GM18517 (cell line): ENCODE measurements around the gene ANKRD36.
"Not testable (repeated sequence)": the region's sequence is repeated elsewhere in the genome, so short reads cannot be mapped to it uniquely, and the experiment has no call there.

Source experiments
- ATAC-seq: cut with Tn5 transposase; IDR thresholded peaks from one replicate; pipeline ENCODE4 v1.9.1; 2021; ENCODE audit warnings: mild to moderate bottlenecking, moderate library complexity; ENCODE audit not compliant: unreplicated experiment

The ANKRD36 gene

GRCh38 chr2:97268075-97268591 is 155.2 kb downstream of the ANKRD36 start:
- not testable (repeated sequence) for ATAC-seq

- ATAC-seq, result not testable (repeated sequence)
Measured at GRCh38 chr2:97276232-97276798, 163.4 kb downstream of the ANKRD36 start.

- not testable (repeated sequence) for ATAC-seq
Measured at GRCh38 chr2:97285187-97285586, 172.2 kb downstream of the ANKRD36 start.

- not testable (repeated sequence) for ATAC-seq
Measured at GRCh38 chr2:97293687-97294086, 180.7 kb downstream of the ANKRD36 start.
